NK-92 treated with Interleukin-12 subunit alpha and Interleukin-12 subunit beta, amount 100 ng/mL, for 24 hours (cell line): ENCODE results near the gene KIF17.
"Not testable (repeated sequence)": the region's sequence is repeated elsewhere in the genome, so short reads cannot be mapped to it uniquely, and the experiment has no call there.

Experiments used
- DNase-seq: peaks from one replicate; lab custom pipeline; 2025; lab: John Stamatoyannopoulos, UW

The KIF17 gene

GRCh38 chr1:20727746-20728316, 10.0 kb upstream of the KIF17 start:
- no peak for DNase-seq

- no peak for DNase-seq
Measured at GRCh38 chr1:20726932-20727745, 9.3 kb upstream of the KIF17 start.

- DNase-seq: no peak
Measured at GRCh38 chr1:20726118-20726911, 8.5 kb upstream of the KIF17 start.

GRCh38 chr1:20725189-20726117, 7.6 kb upstream of the KIF17 start:
- DNase-seq: no peak

GRCh38 chr1:20724364-20725188, 6.8 kb upstream of the KIF17 start:
- DNase-seq: no peak

- DNase-seq: no peak
Measured at GRCh38 chr1:20723537-20724363, 5.9 kb upstream of the KIF17 start.

- DNase-seq: no peak
Measured at GRCh38 chr1:20723159-20723536, 5.3 kb upstream of the KIF17 start.

- no peak for DNase-seq
Measured at GRCh38 chr1:20721117-20722061, 3.6 kb upstream of the KIF17 start.

- DNase-seq: no peak
Measured at GRCh38 chr1:20720631-20721091, 2.9 kb upstream of the KIF17 start.

- DNase-seq: no peak
Measured at GRCh38 chr1:20719871-20720620, 2.2 kb upstream of the KIF17 start.

- DNase-seq: no peak
Measured at GRCh38 chr1:20719261-20719660, 1.5 kb upstream of the KIF17 start.

- not testable (repeated sequence) for DNase-seq
Measured at GRCh38 chr1:20718343-20718882, 606 bp upstream of the KIF17 start.

- no peak for DNase-seq
Measured at GRCh38 chr1:20716232-20716631, 1.6 kb downstream of the KIF17 start.

GRCh38 chr1:20715406-20715805, 2.4 kb downstream of the KIF17 start:
- DNase-seq: no peak

- no peak for DNase-seq
Measured at GRCh38 chr1:20713440-20713839, 4.4 kb downstream of the KIF17 start.

- no peak for DNase-seq
Measured at GRCh38 chr1:20712215-20712577, 5.6 kb downstream of the KIF17 start.

- DNase-seq: no peak
Measured at GRCh38 chr1:20711285-20712214, 6.3 kb downstream of the KIF17 start.
